NCI-H1105 treated with DMSO at 0.1 percent for 48 hours (cell line): Measurements from ENCODE around the gene NELL1.

Source experiments
- DNase-seq: peaks from one replicate; lab custom pipeline; 2025; lab: John Stamatoyannopoulos, UW

The NELL1 gene

DNA sequence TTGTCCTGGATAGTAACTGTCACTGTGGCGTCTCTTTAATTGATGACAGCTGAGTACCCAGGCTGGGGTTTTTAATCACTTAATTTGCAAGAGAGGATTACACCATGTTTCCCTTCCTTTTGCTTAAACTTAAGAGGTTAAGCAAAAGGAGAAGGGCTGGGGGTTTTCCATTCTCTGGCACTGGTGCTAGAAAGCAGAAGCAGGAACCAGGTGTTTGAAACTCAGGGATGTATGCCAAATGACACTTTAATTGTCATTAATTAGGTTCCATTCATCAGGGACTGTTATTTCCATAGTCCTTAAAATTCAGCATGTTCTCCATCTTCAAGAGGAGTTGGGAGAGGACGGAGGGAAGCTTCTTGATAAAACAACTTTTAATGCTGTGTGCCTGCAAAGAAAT is 746.2 kb downstream of the NELL1 start:
- peak; percentile 96 for DNase-seq

DNA sequence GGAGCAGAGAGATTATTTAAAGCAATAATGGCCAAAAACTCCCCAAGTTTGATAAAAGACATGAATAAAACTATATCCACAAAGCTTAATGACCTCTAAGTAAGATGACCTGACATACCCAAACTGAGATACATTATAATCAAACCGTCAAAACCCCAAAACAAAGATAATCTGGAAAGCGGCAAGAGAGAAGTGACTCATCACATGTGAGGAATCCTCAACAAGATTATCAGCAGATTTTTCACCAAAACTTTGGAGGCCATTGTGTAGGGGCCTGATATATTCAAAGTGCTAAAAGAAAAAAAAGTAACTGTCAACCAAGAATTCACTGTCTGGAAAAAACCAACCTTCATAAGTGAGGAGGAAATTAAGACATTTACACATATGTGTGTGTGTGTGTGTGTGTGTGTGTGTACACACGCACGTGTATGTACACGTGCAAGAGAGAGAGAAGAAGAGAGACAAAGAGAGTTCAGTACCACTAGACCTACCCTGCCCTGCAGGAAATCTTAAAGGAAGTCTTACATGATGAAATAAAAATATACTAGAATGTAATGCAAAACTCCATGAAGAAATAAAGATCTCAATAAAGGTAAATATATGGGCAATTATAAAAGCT is 752.4 kb downstream of the NELL1 start:
- DNase-seq = no peak

DNA sequence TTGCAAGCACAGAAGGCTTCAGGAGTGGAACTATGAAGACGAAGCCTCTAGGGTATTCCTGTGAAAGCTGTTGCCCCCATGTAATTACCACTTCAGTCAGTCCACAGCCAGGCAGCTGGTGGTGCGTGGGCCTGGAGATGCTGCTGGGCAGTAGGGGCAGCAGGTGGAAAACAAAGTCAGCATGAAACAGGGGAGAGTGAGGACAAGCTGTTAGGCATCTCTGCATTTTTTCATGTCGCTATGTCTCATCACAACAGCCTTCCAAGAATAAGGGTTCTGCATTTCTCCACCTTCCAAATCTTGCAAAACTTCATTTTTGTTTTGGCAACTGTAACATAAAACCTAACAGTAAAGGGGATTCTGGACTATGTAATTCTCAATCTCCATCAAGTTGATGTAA is 757.5 kb downstream of the NELL1 start:
- no peak for DNase-seq

DNA sequence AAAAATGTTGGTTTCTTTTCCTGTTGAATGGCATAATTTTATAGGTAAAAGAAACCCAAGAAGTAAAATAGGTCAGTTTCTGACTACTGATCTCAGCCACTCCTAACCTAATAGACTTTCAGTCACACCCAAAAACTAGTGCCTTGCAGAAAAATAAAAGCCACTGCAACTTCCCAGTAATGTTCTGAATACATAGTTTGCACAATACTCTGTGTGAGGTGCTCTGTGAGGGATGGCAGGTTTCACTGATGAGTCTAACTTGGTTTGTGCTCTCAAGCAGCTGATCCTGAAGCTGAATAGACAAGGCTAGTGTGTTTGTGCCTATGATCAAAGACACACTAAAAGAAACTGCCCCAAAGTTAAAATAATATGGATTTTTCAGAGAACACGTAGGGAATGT is 758.3 kb downstream of the NELL1 start:
- DNase-seq = no peak

DNA sequence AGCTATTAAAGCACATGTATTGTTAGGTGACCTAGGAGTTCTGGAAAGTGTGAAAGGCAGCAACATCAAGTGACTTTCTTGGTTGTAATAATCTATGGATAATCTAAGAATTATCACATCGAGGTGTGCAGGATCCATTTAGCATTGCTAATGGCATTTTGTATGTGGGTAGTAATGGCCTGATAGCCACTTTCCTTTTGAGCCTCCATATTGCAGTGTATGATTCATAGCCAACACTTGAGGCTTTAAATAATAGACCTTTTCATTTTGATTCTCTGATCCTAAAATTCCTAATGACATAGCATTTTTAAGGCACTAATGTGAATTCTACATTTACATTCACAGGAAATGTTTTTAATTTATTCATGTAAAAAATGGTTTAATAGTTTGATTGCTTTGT is 759.4 kb downstream of the NELL1 start:
- peak; percentile 23 for DNase-seq

DNA sequence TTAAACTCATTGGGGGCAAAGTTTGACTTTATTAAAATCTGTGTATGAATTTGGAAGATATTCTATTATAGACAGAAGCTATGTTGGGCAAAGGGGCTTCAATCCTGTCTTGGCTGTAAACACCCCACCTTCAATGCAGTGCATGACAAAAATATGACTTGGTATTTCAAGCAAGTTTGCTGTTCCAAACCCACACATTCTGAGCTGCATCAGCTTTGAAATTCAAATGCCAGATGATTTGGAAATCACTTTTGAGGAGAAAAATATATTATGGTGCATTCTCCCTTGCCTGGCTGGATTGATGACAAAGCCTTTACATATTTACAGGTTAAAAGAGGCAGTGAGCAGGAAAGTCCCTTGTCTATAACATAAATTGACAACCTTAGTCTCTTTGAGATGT is 760.0 kb downstream of the NELL1 start:
- no peak for DNase-seq

DNA sequence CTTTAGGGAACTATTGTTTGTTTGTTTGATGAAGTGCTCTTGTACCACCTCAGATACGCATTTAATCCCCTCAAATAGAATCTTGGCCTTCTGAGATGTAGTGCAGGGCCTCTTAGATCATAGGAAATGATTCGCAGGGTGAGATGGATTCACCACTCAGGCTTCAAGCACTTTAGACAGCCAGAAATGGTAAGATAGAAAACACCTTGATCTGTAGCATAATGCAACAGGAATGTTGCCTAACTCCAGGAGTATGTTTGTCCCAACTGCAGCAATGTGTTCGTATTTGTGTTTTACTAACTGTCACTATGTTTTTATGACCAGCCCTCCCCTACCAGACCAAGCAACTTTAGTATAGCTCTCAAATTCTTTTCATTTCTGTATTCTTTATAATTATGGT is 761.2 kb downstream of the NELL1 start:
- no peak for DNase-seq

DNA sequence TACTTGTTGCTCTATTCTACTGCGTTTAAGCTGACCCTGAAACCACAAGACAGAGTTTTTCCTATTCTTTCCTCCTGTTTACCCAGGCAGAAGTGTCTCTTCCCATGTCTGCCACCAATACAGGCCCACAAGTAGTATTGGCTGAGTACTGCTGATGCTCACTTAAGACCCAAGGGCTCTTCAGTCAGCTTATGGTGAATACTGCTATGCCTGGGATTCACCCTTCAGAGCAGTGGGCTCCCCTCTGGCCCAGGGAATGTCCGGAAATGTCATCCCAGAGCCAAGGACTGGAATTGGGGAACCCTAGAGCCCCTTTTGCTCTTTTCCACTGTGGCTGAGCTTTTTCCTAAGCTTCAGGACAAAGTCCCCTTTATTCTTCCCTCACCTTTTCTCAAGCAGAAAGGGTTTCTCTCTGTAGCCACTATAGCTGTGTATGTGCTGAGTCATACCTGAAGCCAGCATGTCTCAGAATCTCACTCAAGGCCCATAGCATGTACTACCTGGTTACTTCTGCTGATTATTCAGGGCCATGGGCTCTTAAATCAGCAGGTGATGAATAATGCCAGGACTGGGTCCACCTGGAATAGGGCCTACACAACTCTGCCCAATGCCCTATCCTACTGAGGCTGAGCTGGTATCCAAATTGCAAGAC is 777.7 kb downstream of the NELL1 start:
- no peak for DNase-seq

DNA sequence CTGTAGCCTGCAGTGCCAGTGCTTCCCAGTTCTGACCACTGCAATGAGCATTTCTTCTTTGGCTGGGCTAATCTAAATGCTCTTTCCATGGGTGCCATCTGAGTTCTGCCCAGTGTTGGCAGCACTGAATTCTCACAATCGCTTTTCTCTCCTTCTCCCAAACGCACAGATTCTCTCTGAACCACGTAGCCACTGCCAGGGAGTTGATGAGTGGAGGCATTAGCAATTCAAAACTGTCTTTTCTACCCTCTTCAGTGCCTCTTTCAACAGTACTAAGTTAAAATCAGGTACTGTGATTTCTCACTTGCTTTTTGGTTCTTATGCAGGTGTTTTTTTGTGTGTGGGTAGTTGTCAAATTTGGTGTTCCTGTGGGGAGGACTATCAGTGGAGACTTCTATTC is 778.5 kb downstream of the NELL1 start:
- no peak for DNase-seq

DNA sequence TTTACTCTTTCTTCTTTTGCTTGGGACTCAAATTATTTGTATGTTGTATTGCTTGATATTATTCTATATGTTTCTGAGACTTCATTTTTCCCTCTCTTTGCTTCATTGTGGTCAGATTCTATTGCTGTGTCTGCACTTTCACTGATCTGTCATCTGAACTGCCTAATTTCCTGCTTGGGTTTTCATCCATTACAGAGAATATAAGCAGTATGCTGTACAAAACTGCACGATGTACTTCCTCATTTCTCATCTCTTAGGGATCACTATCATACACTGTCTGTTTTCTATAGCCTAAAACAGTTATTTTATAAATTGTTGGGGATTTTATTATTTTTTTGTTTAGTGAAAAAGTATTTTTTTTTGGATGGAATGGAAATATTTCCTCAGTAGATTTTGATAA is 786.8 kb downstream of the NELL1 start:
- no peak for DNase-seq

DNA sequence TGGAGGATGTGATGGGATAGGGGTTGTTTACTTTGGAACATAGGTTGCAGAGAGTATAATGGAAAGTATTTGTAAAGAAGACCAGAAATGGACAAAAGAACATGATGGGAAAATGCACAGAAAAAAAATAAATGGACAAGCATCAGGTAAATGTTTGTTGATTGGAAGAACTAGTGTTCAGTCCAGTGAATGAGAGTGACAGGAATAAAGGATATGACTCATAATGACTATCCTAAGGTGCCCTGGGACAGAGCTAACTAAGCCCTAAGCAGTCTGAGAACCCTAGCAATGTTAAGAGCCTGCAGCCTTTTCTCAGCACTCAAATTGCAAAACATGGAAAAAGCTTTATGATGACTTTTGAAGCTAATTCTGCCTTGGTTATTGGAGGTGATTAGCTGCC is 790.7 kb downstream of the NELL1 start:
- no peak for DNase-seq

DNA sequence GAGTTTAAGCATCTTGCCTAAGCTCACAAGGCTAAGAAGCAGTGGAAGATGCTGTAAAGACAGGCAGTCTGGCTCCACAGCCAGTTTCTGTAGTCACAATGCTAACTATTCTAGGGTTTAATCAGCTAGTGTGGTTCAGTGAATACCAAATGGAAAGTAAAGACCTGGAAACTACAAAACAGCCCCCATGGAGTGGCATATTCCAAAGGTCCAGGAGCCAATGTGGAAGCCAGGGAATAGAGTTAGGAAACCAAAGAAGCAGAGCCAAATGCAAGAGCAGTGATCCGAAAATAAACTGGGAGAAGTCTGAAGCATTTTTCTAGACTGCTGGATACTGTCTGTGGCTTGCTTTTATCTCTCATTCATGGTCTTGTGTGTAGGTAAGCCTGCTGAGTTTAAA is 792.3 kb downstream of the NELL1 start:
- DNase-seq = no peak

DNA sequence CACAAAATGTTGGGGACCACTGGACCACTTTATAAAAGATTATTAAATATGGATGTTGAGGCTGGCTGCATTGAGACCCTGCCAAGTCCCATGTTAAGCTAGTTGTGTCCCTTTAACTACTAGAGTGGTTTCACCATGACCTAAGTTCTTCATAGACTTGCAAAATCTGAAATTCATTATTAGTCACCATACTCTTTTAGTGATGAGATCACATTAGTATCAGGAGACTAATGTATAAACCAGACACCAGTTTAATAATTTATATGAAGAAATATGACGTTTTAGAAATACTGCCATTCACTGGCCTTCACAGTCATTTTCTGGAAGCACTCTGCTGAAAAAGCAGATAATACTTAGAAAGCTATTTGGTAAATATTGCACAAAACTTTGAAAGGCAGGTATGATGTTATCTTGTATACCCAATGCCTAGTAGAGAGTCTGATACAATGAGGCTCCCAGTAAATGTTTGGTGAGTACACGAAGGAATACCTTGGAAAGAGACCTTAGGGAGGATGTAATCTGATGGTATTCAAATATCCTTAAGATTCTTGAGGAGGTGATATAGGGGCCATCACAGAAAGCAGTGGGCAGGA is 795.3 kb downstream of the NELL1 start:
- no peak for DNase-seq

DNA sequence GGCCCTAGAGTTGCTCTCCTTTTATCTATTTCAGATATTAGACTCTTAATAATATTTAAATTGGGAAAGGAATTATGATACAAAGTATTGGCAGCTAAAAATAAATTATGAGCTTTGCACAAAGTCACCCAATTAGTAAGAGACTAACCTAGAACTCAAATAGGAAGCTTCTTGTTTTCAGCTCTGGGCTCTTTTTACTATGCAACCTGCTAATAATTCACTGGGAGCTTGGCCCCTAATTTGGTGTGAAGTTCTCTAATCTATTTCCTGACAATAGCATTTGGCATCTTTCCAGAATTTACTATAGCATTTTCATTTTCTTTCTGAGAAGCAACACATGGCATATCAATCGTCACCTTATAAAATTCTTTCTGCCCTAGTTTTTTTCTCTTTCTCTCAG is 795.8 kb downstream of the NELL1 start:
- DNase-seq = peak; percentile 12

DNA sequence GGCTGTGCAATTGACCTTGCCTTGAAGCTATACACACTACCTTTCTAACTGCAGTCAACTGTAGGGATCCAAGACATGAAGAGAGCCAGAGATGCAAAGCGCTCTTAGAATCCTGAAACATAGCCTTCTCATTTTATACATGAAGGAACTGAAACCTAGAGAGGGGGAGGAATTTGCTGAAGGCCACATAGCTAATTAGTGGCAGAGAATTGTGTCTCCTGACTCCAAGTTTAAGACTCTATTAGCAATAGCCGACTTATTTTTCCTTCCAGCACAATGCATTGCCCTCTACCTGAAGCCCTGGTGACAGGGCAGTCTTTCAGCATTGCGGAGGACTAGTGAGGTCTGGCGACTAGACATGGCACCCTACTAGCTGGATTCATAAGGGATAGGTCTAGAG is 796.5 kb downstream of the NELL1 start:
- no peak for DNase-seq

DNA sequence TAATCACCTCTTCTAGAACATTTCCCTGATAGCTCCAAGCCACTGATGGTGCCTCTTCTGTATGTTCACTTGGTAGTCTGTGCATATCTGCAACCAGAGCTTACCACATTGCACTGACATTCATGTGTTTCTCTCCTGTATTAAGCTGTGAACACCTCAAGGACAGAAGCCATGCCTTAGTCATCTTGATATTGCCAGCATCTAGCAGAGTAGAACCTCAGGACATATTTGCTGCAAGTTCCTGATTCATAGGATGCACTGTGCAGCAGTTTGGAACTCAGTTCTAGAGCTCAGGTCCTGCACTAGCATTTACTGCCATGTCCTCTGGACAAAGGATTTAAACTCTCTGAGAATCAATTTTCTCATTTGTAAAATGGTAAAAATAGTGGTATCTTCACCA is 801.1 kb downstream of the NELL1 start:
- no peak for DNase-seq

DNA sequence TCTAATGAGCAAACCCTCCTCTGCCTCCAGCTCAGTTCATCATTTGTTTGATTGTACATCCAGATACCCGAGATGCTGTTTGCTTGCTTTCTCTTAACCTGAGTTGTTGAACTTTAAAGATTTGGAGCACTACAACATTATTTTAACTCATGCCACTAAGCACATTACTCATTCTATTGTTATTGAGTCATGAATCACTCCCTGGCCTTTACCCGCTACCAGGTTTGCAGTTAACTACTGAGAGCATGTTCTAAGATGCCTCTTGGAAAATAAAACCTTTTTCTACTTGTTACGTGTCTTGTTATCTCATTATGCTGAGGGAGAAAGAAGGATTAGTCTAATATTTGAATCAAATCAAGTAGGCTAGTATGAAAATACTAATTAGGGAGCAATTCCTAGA is 802.9 kb downstream of the NELL1 start:
- DNase-seq = no peak

DNA sequence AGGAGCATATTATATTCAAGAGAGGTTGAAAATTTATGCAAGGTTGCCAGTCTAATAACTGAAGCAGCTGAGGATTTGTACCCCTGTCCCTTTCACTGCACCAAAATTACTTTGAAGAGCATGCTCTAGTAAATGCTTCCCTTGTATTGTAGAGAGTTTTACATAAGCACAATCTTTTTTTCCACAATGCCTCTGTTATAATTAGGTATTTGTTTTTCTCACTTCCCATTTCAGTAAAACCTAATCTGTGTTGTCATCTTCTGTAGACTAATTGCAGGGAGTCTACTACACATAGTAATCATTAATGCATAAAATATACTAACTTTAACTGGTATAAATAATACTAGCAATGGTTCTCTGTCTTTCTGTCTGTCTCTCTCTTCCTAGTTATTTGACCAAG is 805.1 kb downstream of the NELL1 start:
- no peak for DNase-seq

DNA sequence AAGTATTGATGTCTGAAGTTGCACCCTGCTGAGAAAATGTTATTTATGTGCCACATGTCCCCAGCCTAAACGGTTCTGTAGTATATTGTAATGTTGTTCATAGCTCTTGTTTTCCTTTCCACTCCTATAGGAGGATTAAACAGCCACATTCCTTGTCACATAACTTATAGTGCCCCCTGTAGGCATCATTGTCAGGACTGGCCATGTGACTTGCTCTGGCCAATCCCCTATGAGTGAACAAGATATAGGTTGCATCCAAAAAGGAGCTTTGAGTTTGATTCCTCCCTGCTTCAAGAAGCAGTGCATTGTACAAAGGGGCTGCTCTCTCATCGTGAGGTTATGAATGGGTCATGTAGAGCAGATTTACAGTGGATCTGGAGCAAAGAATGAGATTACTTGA is 805.9 kb downstream of the NELL1 start:
- no peak for DNase-seq

DNA sequence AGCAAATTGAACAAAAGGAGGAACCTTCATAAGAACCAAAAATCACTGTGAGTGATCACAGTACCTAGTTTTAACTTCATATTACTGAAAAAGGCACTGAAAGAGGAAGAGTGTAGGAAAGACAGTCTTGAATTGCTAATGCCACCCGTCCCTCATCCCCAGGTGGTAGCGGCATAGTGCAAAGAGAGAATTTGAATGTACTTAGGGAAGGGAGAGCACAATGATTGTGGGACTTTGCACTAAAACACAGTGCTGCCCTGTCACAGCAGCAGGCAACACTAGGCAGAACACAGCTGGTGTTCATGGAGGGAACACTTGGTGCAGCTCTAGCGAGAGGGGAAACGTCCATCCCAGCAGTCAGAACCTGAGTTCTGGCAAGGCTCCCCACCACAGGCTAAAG is 807.2 kb downstream of the NELL1 start:
- DNase-seq = no peak

DNA sequence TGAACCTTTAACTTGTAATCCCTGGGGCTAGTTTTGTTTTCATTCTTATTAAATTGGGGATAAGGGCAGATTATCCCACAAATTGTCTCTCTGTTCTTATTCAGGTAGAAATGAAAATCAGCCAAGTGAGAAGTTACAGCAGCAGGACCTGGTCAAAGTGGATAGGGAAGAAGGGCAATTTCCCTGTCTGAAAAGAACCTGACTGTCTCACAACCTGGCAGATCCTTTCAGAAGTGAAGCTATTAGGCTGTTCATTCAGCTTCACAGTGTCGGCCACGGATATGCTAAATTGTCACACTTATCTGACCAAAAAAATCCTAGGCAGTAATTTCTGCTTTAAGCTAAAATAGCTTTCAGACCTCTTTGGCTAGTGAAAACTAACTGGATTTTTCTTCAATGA is 810.9 kb downstream of the NELL1 start:
- no peak for DNase-seq

DNA sequence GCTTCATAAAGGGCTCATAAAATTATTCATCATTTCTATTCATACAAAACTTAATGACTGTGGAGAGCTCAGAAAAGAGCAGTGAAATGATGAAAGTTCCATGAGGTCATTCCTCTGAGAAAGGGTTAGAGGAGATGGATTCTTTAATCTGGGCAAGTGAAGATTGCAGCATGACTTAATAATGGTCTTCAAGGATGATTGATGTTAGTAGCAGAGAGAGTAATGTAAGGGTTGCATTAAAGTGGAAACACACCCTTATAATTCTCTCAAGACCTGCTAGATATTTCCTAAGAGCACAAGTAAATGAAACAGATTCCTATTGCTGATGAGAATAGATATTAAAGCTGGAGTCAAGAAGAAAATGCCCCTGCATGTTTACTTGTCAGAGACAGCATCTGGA is 811.9 kb downstream of the NELL1 start:
- no peak for DNase-seq

DNA sequence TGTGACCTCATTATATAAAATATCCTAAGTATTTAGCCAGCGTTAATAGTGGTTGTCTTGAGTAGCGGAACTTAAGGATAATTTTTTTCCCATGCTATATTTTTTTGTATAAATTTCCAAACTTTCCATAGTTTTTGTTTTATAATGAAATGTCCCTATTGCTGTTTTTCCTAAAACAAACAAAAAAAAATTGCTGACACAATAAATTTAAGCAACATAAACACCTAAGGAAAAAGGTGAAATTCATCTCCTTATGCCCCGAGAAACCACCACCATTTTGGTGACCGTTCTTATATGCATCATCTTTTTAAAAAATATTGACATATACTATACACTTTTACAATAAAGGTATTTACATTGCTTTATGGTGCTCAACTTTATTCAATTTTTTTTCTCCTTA is 814.7 kb downstream of the NELL1 start:
- no peak for DNase-seq

DNA sequence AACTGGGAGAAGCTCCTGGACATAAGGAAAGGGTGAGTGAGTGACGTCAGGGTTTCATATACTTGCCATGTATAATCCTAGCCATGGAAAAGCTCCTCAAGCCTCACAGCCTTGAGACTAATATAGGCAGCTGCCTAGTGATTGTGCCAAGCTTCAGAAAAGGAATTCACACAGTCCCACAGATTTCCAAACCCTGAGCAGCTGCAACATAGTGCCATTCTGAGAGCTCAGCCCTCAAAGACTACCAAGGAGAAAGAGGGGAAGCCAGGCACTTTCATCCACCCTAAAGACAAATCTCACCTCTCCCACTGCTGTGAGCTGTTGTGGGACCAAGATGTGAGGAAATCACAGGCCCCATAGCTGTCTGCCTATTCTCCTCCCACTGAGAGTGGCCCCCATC is 815.6 kb downstream of the NELL1 start:
- no peak for DNase-seq
